HepG2 (cell line): Measurements from ENCODE around the gene YAP1.

ENCODE experiments used
- ATF2 ChIP-seq: sonication (generic); formaldehyde crosslinking; IDR thresholded peaks from 2 replicates; pipeline ENCODE4 v1.4.0; 2020; ENCODE audit warnings: missing genetic modification reagents
- BCL3 ChIP-seq: sonication (generic); formaldehyde crosslinking; IDR thresholded peaks from 2 replicates; pipeline ENCODE4 v1.5.1; 2020; ENCODE audit warnings: mild to moderate bottlenecking, missing genetic modification reagents, moderate library complexity
- GABPB1 ChIP-seq: IDR thresholded peaks from 2 replicates; pipeline ENCODE4 v1.6.1; 2016; ENCODE audit warnings: mild to moderate bottlenecking, missing genetic modification reagents, moderate library complexity, missing compliant biosample characterization
- POLR2AphosphoS5 ChIP-seq: IDR thresholded peaks from 2 replicates; pipeline ENCODE4 v1.6.1; 2012; ENCODE audit warnings: low read depth, low read length
- ZNF318 ChIP-seq: sonication (generic); formaldehyde crosslinking; IDR thresholded peaks from 2 replicates; pipeline ENCODE4 v1.4.0; 2020; ENCODE audit warnings: mild to moderate bottlenecking, missing genetic modification reagents

- TF ChIP-seq BCL3 (CRISPR knock-in tag), result no peak
- TF ChIP-seq GABPB1 (CRISPR knock-in tag), result no peak
- TF ChIP-seq POLR2AphosphoS5, result no peak
- TF ChIP-seq ZNF318, result no peak
- TF ChIP-seq ATF2, result no peak
Observed at GRCh38 chr11:102142333-102142732, 32.1 kb downstream of the YAP1 start.
